Measurements from ENCODE around the gene ZNG1A. TPM values are rescaled to one million over a fixed set of nuclear protein-coding genes. Genes with fewer than 3 reads are reported as not detected.

The ZNG1A gene
- total and polyA plus RNA-seq, 9 of the 15 experiments (the other 6 are each of a cell fraction or from before 2014, with no cell fraction given) = 20.7 to 90.6 (median 41.7) TPM

- TF ChIP-seq SP2 (IDR thresholded peaks at IDR 0.05; ENCODE audit: extremely low read depth, low read depth, low read length, poor library complexity, severe bottlenecking) = no peak
- TF ChIP-seq ZBTB12 (CRISPR knock-in tag; IDR thresholded peaks at IDR 0.05) = no peak
- TF ChIP-seq U2AF2 (optimal IDR thresholded peaks at IDR 0.05; ENCODE audit: low read depth, low read length) = no peak
- no peak for TF ChIP-seq ZNF347 (CRISPR knock-in tag; IDR thresholded peaks at IDR 0.05; ENCODE audit: low read depth)
- TF ChIP-seq ZNF318 (IDR thresholded peaks at IDR 0.05; ENCODE audit: borderline replicate concordance in 1 of 2, low read depth in 1 of 2) = no peak
Observed at GRCh38 chr9:221989-222776, 43.3 kb upstream of the ZNG1A start (continued).
